CD14-positive monocyte (primary cell): ENCODE measurements around the gene ZNF622. TPM values are rescaled to one million over a fixed set of nuclear protein-coding genes. Genes with fewer than 3 reads are reported as not detected.

Experiments
- DNase-seq, 3 donors: peaks; one replicate each; pipeline ENCODE4 v3.0.0-alpha.2; 2011 to 2022
- H2AFZ ChIP-seq: 2 replicates; pipeline ENCODE4 v1.6.0; 2012; ENCODE audit warnings: mild to moderate bottlenecking, low read depth, low read length, inconsistent platforms; ENCODE audit not compliant: insufficient read depth, poor library complexity, severe bottlenecking
- H3K27ac ChIP-seq, 2 donors: 1 replicate in 1 of 2; 2 replicates in 1 of 2; pipeline ENCODE4 v1.5.1; 2012 to 2013; ENCODE audit warnings: low read length in 2 of 2, control low read depth in 1 of 2, inconsistent platforms in 1 of 2, low read depth in 1 of 2, mild to moderate bottlenecking in 1 of 2
- H3K27me3 ChIP-seq, 2 donors: one replicate each; pipeline versions ENCODE4 v1.6.0 to v1.6.1; 2011 to 2013; ENCODE audit warnings: low read length in 2 of 2; ENCODE audit not compliant: control insufficient read depth in 2 of 2, insufficient read depth in 2 of 2
- H3K36me3 ChIP-seq, 2 donors: replicated peaks in 1 of 2; 1 replicate in 1 of 2; 2 replicates in 1 of 2; pipeline versions ENCODE4 v1.5.1 to v1.6.1; 2012 to 2013; ENCODE audit warnings: low read length in 2 of 2, control low read depth in 1 of 2, inconsistent platforms in 1 of 2, mild to moderate bottlenecking in 1 of 2; ENCODE audit not compliant: insufficient read depth in 2 of 2, control insufficient read depth in 1 of 2
- H3K4me1 ChIP-seq, 2 donors: 1 replicate in 1 of 2; 2 replicates in 1 of 2; pipeline versions ENCODE4 v1.5.1 to v1.6.1; 2012 to 2013; ENCODE audit warnings: low read length in 2 of 2, control low read depth in 1 of 2, inconsistent platforms in 1 of 2, mild to moderate bottlenecking in 1 of 2, moderate library complexity in 1 of 2; ENCODE audit not compliant: insufficient read depth in 2 of 2, control insufficient read depth in 1 of 2
- H3K4me2 ChIP-seq: replicated peaks from 2 replicates; pipeline ENCODE3; 2012; ENCODE audit warnings: low read length, moderate library complexity, mild to moderate bottlenecking; ENCODE audit not compliant: poor library complexity, severe bottlenecking; ENCODE audit errors: extremely low read depth
- H3K4me3 ChIP-seq, 3 experiments: fragments of 200-600 bp in 1 of 3; sonication (generic) in 1 of 3; replicated peaks in 1 of 3; 1 replicate in 2 of 3; 2 replicates in 1 of 3; pipeline ENCODE4 v1.5.1; 2011 to 2013; ENCODE audit warnings: low read length in 3 of 3, mild to moderate bottlenecking in 3 of 3, control low read depth in 2 of 3, low read depth in 2 of 3, inconsistent platforms in 1 of 3, moderate library complexity in 1 of 3
- H3K79me2 ChIP-seq: 2 replicates; pipeline ENCODE4 v1.6.0; 2012; ENCODE audit warnings: mild to moderate bottlenecking, control low read depth, inconsistent platforms, low read length, moderate library complexity; ENCODE audit not compliant: insufficient read depth
- H3K9ac ChIP-seq: 2 replicates; pipeline ENCODE4 v1.6.0; 2017; ENCODE audit warnings: low read length, mild to moderate bottlenecking; ENCODE audit not compliant: insufficient read depth, poor library complexity, severe bottlenecking
- H3K9me3 ChIP-seq, 2 donors: replicated peaks in 1 of 2; 1 replicate in 1 of 2; 2 replicates in 1 of 2; pipeline versions ENCODE4 v1.5.1 to v1.6.1; 2012 to 2013; ENCODE audit warnings: low read length in 2 of 2, control low read depth in 1 of 2; ENCODE audit not compliant: control insufficient read depth in 1 of 2, insufficient read depth in 1 of 2
- H4K20me1 ChIP-seq: 2 replicates; pipeline ENCODE4 v1.6.0; 2012; ENCODE audit warnings: mild to moderate bottlenecking, low read length, control low read depth, moderate library complexity; ENCODE audit not compliant: insufficient read depth
- H3K27ac Mint-ChIP-seq, 7 donors: one replicate each; pipeline ENCODE4 v1.8.0; 2020; ENCODE audit warnings: mild to moderate bottlenecking in 7 of 7, mixed read lengths in 7 of 7, moderate library complexity in 6 of 7, inconsistent platforms in 2 of 7
- H3K27me3 Mint-ChIP-seq, 3 donors: one replicate each; pipeline ENCODE4 v1.8.0; 2021 to 2022; ENCODE audit warnings: low read depth in 3 of 3, mild to moderate bottlenecking in 3 of 3, mixed read lengths in 3 of 3, moderate library complexity in 3 of 3, inconsistent platforms in 1 of 3
- H3K36me3 Mint-ChIP-seq, 2 donors: one replicate each; pipeline ENCODE4 v1.8.0; 2020; ENCODE audit warnings: mixed read lengths in 2 of 2, inconsistent platforms in 1 of 2, mild to moderate bottlenecking in 1 of 2
- H3K4me1 Mint-ChIP-seq: one replicate; pipeline ENCODE4 v1.8.0; 2020; ENCODE audit warnings: mild to moderate bottlenecking, mixed read lengths
- H3K4me3 Mint-ChIP-seq, 2 donors: one replicate each; pipeline ENCODE4 v1.8.0; 2020; ENCODE audit warnings: mild to moderate bottlenecking in 2 of 2, mixed read lengths in 2 of 2, moderate library complexity in 1 of 2
- H3K9me3 Mint-ChIP-seq, 7 donors: one replicate each; pipeline ENCODE4 v1.8.0; 2020 to 2022; ENCODE audit warnings: mixed read lengths in 7 of 7, mild to moderate bottlenecking in 6 of 7, moderate library complexity in 6 of 7, inconsistent platforms in 2 of 7
- CTCF ChIP-seq: fragments of 200-600 bp; IDR thresholded peaks from one replicate; pipeline ENCODE4 v1.8.0; 2022; ENCODE audit warnings: antibody characterized with exemption, mild to moderate bottlenecking
- WGBS: methylation state at CpG from one replicate; pipeline ENCODE4 v1.1.5; 2013; ENCODE audit warnings: missing lambda C conversion rate; ENCODE audit not compliant: insufficient coverage; 5-methylcytosine and 5-hydroxymethylcytosine counted together
- intact Hi-C, 2 donors: fragments of 100-400 bp; cut with micrococcal nuclease; formaldehyde crosslinking; loops; one replicate each; pipeline versions ENCODE4 v1.15.0 to v1.15.1; 2023
- polyA plus RNA-seq, 3 donors: library from polyadenylated mRNA; depleted of rRNA in 1 of 3; unstranded in 2 of 3; stranded (reverse) in 1 of 3; fragments of 300-500 nt in 2 of 3; fragments of >200 nt in 1 of 3; fragmentation: Illumina TruSeq in 2 of 3; gene quantifications; 1 replicate in 2 of 3; 2 replicates in 1 of 3; pipeline ENCODE4 v1.2.3, GENCODE V29; 2012 to 2021

ZNF622 gene
- polyA plus RNA-seq, 3 donors: 6.1 to 30.1 (median 25.8) TPM

- no peak overlapping the region for H3K4me3 ChIP-seq
- no peak overlapping the region for H3K9ac ChIP-seq
- H3K36me3 ChIP-seq: no peaks in the 10 kb centered on the region
- H3K27ac ChIP-seq: no peak overlapping the region
- intact Hi-C loops: no loop called here
- H3K4me1 ChIP-seq: no peaks in the 10 kb centered on the region
- no peak overlapping the region for H3K4me2 ChIP-seq
- no peaks in the 10 kb centered on the region for H4K20me1 ChIP-seq
- H3K27me3 Mint-ChIP-seq: no peaks in the 10 kb centered on the region
- no peaks in the 10 kb centered on the region for H3K27me3 ChIP-seq
- no peaks in the 10 kb centered on the region for H3K9me3 ChIP-seq
- H3K9me3 Mint-ChIP-seq: peaks cover 0 to 9% (median 2%) of the 10 kb centered on the region in 7 donors
- DNase-seq: no peak
- WGBS: 50% methylated on average over 1 of the region's 1 CpG
- no peak for TF ChIP-seq CTCF
- H3K79me2 ChIP-seq: no peaks in the 10 kb centered on the region
- H3K4me3 Mint-ChIP-seq: no peak overlapping the region
- no peak overlapping the region for H2AFZ ChIP-seq
- H3K27ac Mint-ChIP-seq: no peak overlapping the region
- H3K36me3 Mint-ChIP-seq: no peaks in the 10 kb centered on the region
- H3K4me1 Mint-ChIP-seq: no peaks in the 10 kb centered on the region
Measured at GRCh38 chr5:16406630-16407029, 59.0 kb downstream of the ZNF622 start.

GRCh38 chr5:16406023-16406422, 59.6 kb downstream of the ZNF622 start:
- H3K27ac Mint-ChIP-seq: no peak overlapping the region
- H2AFZ ChIP-seq: no peak overlapping the region
- intact Hi-C loops: no loop called here
- H3K4me2 ChIP-seq: no peak overlapping the region
- no peak for TF ChIP-seq CTCF
- no peaks in the 10 kb centered on the region for H3K4me1 Mint-ChIP-seq
- H3K9me3 ChIP-seq: no peaks in the 10 kb centered on the region
- H3K4me3 Mint-ChIP-seq: no peak overlapping the region
- no peak overlapping the region for H3K9ac ChIP-seq
- no peaks in the 10 kb centered on the region for H3K27me3 Mint-ChIP-seq
- H3K4me3 ChIP-seq: no peak overlapping the region
- no peaks in the 10 kb centered on the region for H3K36me3 Mint-ChIP-seq
- no peak for DNase-seq
- WGBS: 100% methylated on average over 3 of the region's 3 CpGs
- no peaks in the 10 kb centered on the region for H3K27me3 ChIP-seq
- no peaks in the 10 kb centered on the region for H3K79me2 ChIP-seq
- H3K4me1 ChIP-seq: no peaks in the 10 kb centered on the region
- H3K27ac ChIP-seq: no peak overlapping the region
- H3K9me3 Mint-ChIP-seq: peaks cover 0 to 9% (median 2%) of the 10 kb centered on the region in 7 donors
- no peaks in the 10 kb centered on the region for H3K36me3 ChIP-seq
- H4K20me1 ChIP-seq: no peaks in the 10 kb centered on the region

Other genes with a start within 250 kb of the ZNF622 start
- 1 to 10 TPM; 3.5 to 6.4 (median 4.7) TPM for gene RETREG1, start 151.2 kb upstream of the ZNF622 start, polyA plus RNA-seq